Panc1 (cell line): ENCODE data around the gene C16orf78. TPM values are rescaled to one million over a fixed set of nuclear protein-coding genes. Genes with fewer than 3 reads are reported as not detected.

Source experiments
- ATAC-seq: fragments of 200-7000 bp; cut with Tn5 transposase; 2 replicates; pipeline ENCODE4 v1.9.1; 2020; ENCODE audit warnings: mild to moderate bottlenecking, moderate library complexity
- BruUV-seq: library from RNA; stranded (reverse); fragments of 400-500 nt; replicated peaks from 2 replicates; lab custom pipeline; 2021; lab: Mats Ljungman, UMichigan
- CTCF ChIA-PET: fragments of 300-600 bp; sonication (Branson Sonifier 250); formaldehyde crosslinking; loops from one replicate; lab custom pipeline; 2022; ENCODE audit warnings: antibody characterized with exemption; lab: Charles Lee
- POLR2A ChIA-PET: fragments of 300-600 bp; sonication (Branson Sonifier 250); formaldehyde crosslinking; loops from one replicate; lab custom pipeline; 2022; ENCODE audit warnings: antibody characterized with exemption; lab: Charles Lee
- DNase-seq: peaks from one replicate; pipeline ENCODE4 v3.0.0-alpha.2; 2010; ENCODE audit warnings: low read depth, low spot score
- H3K27ac ChIP-seq: 2 replicates; pipeline ENCODE4 v1.5.1; 2011; ENCODE audit warnings: mild to moderate bottlenecking, low read length, inconsistent platforms
- H3K27me3 ChIP-seq: fragments of 200-500 bp; sonication (Bioruptor generic); 2 replicates; pipeline ENCODE4 v1.6.0; 2014; ENCODE audit warnings: low read length, inconsistent platforms; ENCODE audit not compliant: control insufficient read depth, insufficient read depth
- H3K36me3 ChIP-seq: fragments of 200-500 bp; sonication (Bioruptor generic); 2 replicates; pipeline ENCODE4 v1.5.1; 2014; ENCODE audit warnings: inconsistent platforms, mild to moderate bottlenecking, low read length, moderate library complexity; ENCODE audit not compliant: control insufficient read depth, insufficient read depth
- H3K4me1 ChIP-seq: 2 replicates; pipeline ENCODE4 v1.5.1; 2011; ENCODE audit warnings: inconsistent platforms, mild to moderate bottlenecking, low read length, moderate library complexity; ENCODE audit not compliant: control insufficient read depth, insufficient read depth
- H3K4me3 ChIP-seq, 2 experiments: 2 replicates each; pipeline ENCODE4 v1.5.1; 2011 to 2012; ENCODE audit warnings: low read depth in 2 of 2, low read length in 2 of 2, mild to moderate bottlenecking in 2 of 2, inconsistent platforms in 1 of 2, moderate library complexity in 1 of 2
- H3K9me3 ChIP-seq: fragments of 200-500 bp; sonication (Bioruptor generic); 2 replicates; pipeline ENCODE4 v1.5.1; 2014; ENCODE audit warnings: low read depth, mild to moderate bottlenecking, inconsistent platforms, low read length, moderate library complexity; ENCODE audit not compliant: control insufficient read depth, insufficient read depth
- POLR2AphosphoS5 ChIP-seq: IDR thresholded peaks from 2 replicates; pipeline ENCODE4 v1.6.1; 2012; ENCODE audit warnings: mild to moderate bottlenecking, low read depth, low read length, moderate library complexity
- SIN3A ChIP-seq: IDR thresholded peaks from 2 replicates; pipeline ENCODE4 v1.6.1; 2012; ENCODE audit warnings: low read depth, mild to moderate bottlenecking, low read length, moderate library complexity, borderline replicate concordance; ENCODE audit not compliant: insufficient read depth
- TCF7L2 ChIP-seq: IDR thresholded peaks from 2 replicates; pipeline ENCODE4 v1.6.1; 2011; ENCODE audit warnings: mild to moderate bottlenecking, low read depth, low read length, inconsistent platforms
- in situ Hi-C: cut with HindIII; loops from 2 replicates; pipeline ENCODE4 v1.10.0; 2016; ENCODE audit warnings: low sequenced_read_pairs, low pct_unique_long_range_greater_than_20kb
- intact Hi-C: fragments of 100-400 bp; cut with micrococcal nuclease; formaldehyde crosslinking; loops from one replicate; pipeline ENCODE4 v1.10.0; 2022; ENCODE audit not compliant: unreplicated experiment
- total RNA-seq: library from RNA; stranded (reverse); gene quantifications from one replicate; pipeline ENCODE4 v1.2.1, GENCODE V29; 2021; ENCODE audit not compliant: unreplicated experiment
- TF ChIP-seq, protein P1 (sequence below): fragments of 450-650 bp; IDR thresholded peaks from 2 replicates; pipeline ENCODE4 v1.5.1; 2017; ENCODE audit warnings: mild to moderate bottlenecking
- TF ChIP-seq, protein P2 (sequence below), 2 experiments: IDR thresholded peaks; 2 replicates each; pipeline ENCODE4 v1.6.1; 2011 to 2012; ENCODE audit warnings: low read depth in 2 of 2, control low read depth in 1 of 2, low read length in 1 of 2, mild to moderate bottlenecking in 1 of 2, moderate library complexity in 1 of 2; ENCODE audit not compliant: insufficient read depth in 1 of 2

The C16orf78 gene
- total RNA-seq, 1 experiment from 2014 or later: not detected

DNA sequence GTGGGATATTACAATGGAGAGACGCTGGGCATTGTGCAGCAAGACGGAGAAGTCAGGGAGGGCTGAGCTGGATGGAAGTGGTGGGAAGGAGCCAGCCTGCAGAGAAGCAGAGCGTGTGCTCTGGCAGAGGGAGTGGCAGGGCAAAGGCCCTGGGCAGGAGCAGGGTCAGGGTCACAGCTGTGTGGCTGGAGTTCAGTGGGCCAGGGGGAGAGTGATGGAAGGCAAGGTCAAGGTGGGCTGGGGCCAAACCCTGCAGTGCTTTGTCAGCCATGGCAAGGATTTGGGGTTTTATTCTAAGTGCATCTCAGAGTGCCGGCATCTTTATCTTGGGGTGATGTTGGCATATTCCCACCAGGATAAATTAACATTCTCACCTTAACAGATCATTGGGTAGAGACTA lies 31.9 kb upstream of the C16orf78 start:
- no peaks in the 10 kb centered on the region; the same call in 1 of the 2 replicates for H3K27me3 ChIP-seq
- H3K27ac ChIP-seq: no peak overlapping the region
- intact Hi-C loops: no loop called here
- TF ChIP-seq TCF7L2 (no peak), SIN3A (no peak), POLR2AphosphoS5 (no peak)
- TF ChIP-seq, protein P1, sequence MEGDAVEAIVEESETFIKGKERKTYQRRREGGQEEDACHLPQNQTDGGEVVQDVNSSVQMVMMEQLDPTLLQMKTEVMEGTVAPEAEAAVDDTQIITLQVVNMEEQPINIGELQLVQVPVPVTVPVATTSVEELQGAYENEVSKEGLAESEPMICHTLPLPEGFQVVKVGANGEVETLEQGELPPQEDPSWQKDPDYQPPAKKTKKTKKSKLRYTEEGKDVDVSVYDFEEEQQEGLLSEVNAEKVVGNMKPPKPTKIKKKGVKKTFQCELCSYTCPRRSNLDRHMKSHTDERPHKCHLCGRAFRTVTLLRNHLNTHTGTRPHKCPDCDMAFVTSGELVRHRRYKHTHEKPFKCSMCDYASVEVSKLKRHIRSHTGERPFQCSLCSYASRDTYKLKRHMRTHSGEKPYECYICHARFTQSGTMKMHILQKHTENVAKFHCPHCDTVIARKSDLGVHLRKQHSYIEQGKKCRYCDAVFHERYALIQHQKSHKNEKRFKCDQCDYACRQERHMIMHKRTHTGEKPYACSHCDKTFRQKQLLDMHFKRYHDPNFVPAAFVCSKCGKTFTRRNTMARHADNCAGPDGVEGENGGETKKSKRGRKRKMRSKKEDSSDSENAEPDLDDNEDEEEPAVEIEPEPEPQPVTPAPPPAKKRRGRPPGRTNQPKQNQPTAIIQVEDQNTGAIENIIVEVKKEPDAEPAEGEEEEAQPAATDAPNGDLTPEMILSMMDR: no peak
- TF ChIP-seq, protein P2, sequence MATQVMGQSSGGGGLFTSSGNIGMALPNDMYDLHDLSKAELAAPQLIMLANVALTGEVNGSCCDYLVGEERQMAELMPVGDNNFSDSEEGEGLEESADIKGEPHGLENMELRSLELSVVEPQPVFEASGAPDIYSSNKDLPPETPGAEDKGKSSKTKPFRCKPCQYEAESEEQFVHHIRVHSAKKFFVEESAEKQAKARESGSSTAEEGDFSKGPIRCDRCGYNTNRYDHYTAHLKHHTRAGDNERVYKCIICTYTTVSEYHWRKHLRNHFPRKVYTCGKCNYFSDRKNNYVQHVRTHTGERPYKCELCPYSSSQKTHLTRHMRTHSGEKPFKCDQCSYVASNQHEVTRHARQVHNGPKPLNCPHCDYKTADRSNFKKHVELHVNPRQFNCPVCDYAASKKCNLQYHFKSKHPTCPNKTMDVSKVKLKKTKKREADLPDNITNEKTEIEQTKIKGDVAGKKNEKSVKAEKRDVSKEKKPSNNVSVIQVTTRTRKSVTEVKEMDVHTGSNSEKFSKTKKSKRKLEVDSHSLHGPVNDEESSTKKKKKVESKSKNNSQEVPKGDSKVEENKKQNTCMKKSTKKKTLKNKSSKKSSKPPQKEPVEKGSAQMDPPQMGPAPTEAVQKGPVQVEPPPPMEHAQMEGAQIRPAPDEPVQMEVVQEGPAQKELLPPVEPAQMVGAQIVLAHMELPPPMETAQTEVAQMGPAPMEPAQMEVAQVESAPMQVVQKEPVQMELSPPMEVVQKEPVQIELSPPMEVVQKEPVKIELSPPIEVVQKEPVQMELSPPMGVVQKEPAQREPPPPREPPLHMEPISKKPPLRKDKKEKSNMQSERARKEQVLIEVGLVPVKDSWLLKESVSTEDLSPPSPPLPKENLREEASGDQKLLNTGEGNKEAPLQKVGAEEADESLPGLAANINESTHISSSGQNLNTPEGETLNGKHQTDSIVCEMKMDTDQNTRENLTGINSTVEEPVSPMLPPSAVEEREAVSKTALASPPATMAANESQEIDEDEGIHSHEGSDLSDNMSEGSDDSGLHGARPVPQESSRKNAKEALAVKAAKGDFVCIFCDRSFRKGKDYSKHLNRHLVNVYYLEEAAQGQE (IDR thresholded peaks at IDR 0.05; ENCODE audit: insufficient read depth in 1 of 2, low read depth in 2 of 2, low read length in 1 of 2): no peak
- DNase-seq (no peak), ATAC-seq (no peak)
- ChIA-PET POLR2A (no interaction called here), CTCF (no interaction called here)
- no peaks in the 10 kb centered on the region for H3K36me3 ChIP-seq
- H3K9me3 ChIP-seq: no peaks in the 10 kb centered on the region
- no TSS peak for BruUV-seq
- H3K4me1 ChIP-seq: no peaks in the 10 kb centered on the region
- no peak overlapping the region for H3K4me3 ChIP-seq
- in situ Hi-C loops: no loop called here

DNA sequence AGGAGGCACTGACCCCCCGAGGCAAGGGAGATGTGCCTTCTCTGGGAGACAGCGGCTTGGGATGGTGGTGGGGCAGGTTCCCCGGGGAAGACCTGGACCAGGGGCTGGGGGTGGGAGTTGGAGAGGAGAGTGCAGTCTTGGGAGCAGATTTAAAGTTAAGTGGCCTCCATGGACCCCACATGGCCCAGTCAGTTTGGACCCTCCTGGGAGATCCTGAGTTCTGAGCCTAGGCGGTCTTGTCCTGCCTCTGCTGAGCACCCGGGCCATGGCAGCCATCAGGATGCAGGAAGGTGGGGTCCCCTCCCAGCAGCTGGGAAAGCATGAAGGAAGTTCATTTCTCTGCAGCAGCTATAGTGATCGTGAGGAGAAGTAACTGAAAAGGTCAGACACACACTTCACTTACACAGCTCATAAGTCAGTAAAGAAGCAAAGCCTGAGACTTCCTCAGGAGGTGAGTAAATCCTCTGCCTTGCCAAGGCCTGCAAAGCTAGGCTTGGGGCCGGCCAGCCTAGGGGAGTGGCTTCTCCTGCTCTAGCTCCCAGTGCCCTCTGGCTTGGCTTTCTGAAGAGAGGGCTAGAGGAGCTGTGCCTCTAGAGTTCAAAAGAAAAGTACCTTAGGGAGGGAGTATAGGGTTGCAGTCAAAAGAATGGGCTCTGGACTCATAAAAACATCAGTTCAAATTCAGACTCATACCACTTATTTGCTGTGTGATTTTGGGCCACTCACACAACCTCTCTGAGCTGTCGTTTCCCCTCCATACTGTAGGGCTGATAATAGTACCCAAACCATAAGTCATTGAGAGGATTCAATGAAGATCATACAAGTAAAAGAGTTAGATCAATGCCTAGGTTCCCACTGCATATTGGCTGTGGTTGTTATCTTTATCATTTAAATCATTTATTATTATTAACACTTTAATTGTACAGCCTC lies 31.0 kb upstream of the C16orf78 start:
- Histone ChIP-seq H3K27me3 (no peaks in the 10 kb centered on the region; the same call in 1 of the 2 replicates), H3K36me3 (no peaks in the 10 kb centered on the region), H3K4me3 (no peak overlapping the region), H3K4me1 (no peaks in the 10 kb centered on the region), H3K27ac (no peak overlapping the region), H3K9me3 (no peaks in the 10 kb centered on the region)
- no TSS peak for BruUV-seq
- in situ Hi-C loops: no loop called here
- CTCF ChIA-PET: no interaction called here
- ATAC-seq (no peak), DNase-seq (no peak)
- intact Hi-C loops: no loop called here
- POLR2A ChIA-PET: no interaction called here
- TF ChIP-seq TCF7L2 (no peak), POLR2AphosphoS5 (no peak), SIN3A (no peak)
- TF ChIP-seq, protein P1: no peak
- TF ChIP-seq, protein P2 (IDR thresholded peaks at IDR 0.05; ENCODE audit: insufficient read depth in 1 of 2, low read depth in 2 of 2, low read length in 1 of 2): no peak
